ENCODE data around the gene MTMR11. TPM values are rescaled to one million over a fixed set of nuclear protein-coding genes. Genes with fewer than 3 reads are reported as not detected.

Gene MTMR11
- total and polyA plus RNA-seq, 2 of the 8 experiments (the other 6 are each of a cell fraction or from before 2014, with no cell fraction given) = 3.7 to 4.8 TPM

DNA sequence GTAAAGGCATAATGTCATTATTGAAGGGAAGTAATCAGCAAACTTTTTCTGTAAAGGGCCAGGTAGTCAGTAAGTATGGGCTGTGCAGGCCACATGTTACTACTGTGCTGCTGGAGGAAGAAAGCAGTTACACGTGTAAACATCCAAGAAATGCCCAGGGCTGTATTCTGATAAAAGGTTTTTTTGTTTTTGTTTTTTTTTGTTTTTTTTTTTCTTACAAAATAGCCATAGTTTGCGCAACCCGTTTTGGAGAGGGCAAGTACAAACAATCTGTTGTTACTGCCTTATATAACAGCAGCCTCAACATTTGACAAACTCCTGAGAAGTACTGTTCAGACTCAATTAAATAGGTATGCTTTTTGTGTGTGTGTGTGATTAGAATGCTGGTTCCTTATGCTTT, 26.7 kb upstream of the MTMR11 start:
- Histone ChIP-seq H2BK15ac (ENCODE audit: low read length) (no peak overlapping the region), H3K4ac (replicated peaks; ENCODE audit: insufficient read length, low read depth, low read length) (no peak overlapping the region), H3K4me1 (replicated peaks in 1 of 4; ENCODE audit: control insufficient read depth in 3 of 4, insufficient read depth in 4 of 4, low read length in 3 of 4) (no peaks in the 10 kb centered on the region), H2AK5ac (ENCODE audit: low read depth, low read length) (no peak overlapping the region), H3K4me2 (ENCODE audit: insufficient read depth in 1 of 2, low read depth in 2 of 2, low read length in 2 of 2) (no peak overlapping the region), H3K56ac (replicated peaks; ENCODE audit: insufficient read length, low read depth, low read length) (no peak overlapping the region), H4K5ac (ENCODE audit: insufficient read length, low read depth, low read length) (no peak overlapping the region), H4K20me1 (replicated peaks in 1 of 2; ENCODE audit: control insufficient read depth in 1 of 2, insufficient read depth in 2 of 2, low read length in 2 of 2) (no peaks in the 10 kb centered on the region), H2BK5ac (ENCODE audit: low read depth, low read length) (no peak overlapping the region), H2BK20ac (ENCODE audit: low read length) (no peak overlapping the region), H3K14ac (ENCODE audit: insufficient read length) (no peak overlapping the region), H3K27ac (ENCODE audit: low read depth, low read length) (no peak overlapping the region), H3K23ac (ENCODE audit: insufficient read length) (no peak overlapping the region), H4K8ac (ENCODE audit: extremely low read depth, insufficient read depth, low read length) (no peak overlapping the region), H3K23me2 (ENCODE audit: low read depth, low read length) (no peaks in the 10 kb centered on the region), H2AFZ (ENCODE audit: low read length) (no peak overlapping the region), H3K79me1 (ENCODE audit: low read depth, low read length) (no peaks in the 10 kb centered on the region), H3K18ac (ENCODE audit: extremely low read depth, low read length) (no peak overlapping the region), H3K9ac (replicated peaks in 1 of 4; ENCODE audit: extremely low read depth in 1 of 4, low read depth in 3 of 4, low read length in 3 of 4) (no peak overlapping the region), H3K79me2 (ENCODE audit: control insufficient read depth in 1 of 2, insufficient read depth in 2 of 2, low read length in 2 of 2) (no peaks in the 10 kb centered on the region), H4K91ac (replicated peaks; ENCODE audit: insufficient read length, low read length) (no peak overlapping the region), H3K27me3 (replicated peaks in 1 of 4; ENCODE audit: control insufficient read depth in 3 of 4, extremely low read depth in 1 of 4, insufficient read depth in 3 of 4, low read length in 3 of 4) (no peaks in the 10 kb centered on the region), H2BK120ac (replicated peaks; ENCODE audit: low read depth, low read length) (no peak overlapping the region), H3K9me3 (ENCODE audit: insufficient read depth in 2 of 2, low read depth in 1 of 2, low read length in 1 of 2) (peaks cover 11 to 13% of the 10 kb centered on the region in 2 experiments; a peak in 3 of 4 replicates), H3K36me3 (ENCODE audit: control insufficient read depth in 2 of 4, insufficient read depth in 4 of 4, low read length in 3 of 4) (peaks cover 14 to 53% (median 33%) of the 10 kb centered on the region in 4 experiments), H2BK12ac (ENCODE audit: low read depth, low read length) (no peak overlapping the region), H3K4me3 (ENCODE audit: extremely low read depth in 1 of 4, insufficient read depth in 2 of 4, low read depth in 3 of 4, low read length in 4 of 4) (no peak overlapping the region)
- 96% methylated on average over 3 of the region's 3 CpGs; no CpG with 5 or more reads in 1 of the 2 experiments for WGBS, 2 experiments (ENCODE audit: extremely low coverage in 1 of 2, insufficient coverage in 1 of 2, insufficient read length in 1 of 2, insufficient replicate concordance in 2 of 2, low coverage in 1 of 2, low lambda C conversion rate in 2 of 2, missing lambda C conversion rate in 1 of 2)
- no peak for FAIRE-seq
- POLR2A ChIA-PET (ENCODE audit: partially characterized antibody) = interaction anchor here (1.4 to 1.8 kb wide), 2 partner anchors 9 to 77 kb away, joined by 3 to 6 read pairs; a partner anchor contains a TSS
- CTCF ChIA-PET (ENCODE audit: partially characterized antibody) = interaction anchor here (0.8 to 1.9 kb wide), 3 partner anchors 74 to 217 kb away, joined by 3 to 7 read pairs (median 7); no protein-coding TSS in a partner anchor
- no peak for DNase-seq (ENCODE audit: low read depth in 1 of 2, low spot score in 2 of 2)
- TF ChIP-seq RBBP5 (IDR thresholded peaks at IDR 0.05; ENCODE audit: borderline replicate concordance, low read depth, low read length) (no peak), HDAC6 (IDR thresholded peaks at IDR 0.05; ENCODE audit: low read depth, low read length) (no peak), SRF (IDR thresholded peaks at IDR 0.05; ENCODE audit: low read depth, low read length) (no peak), KDM4A (IDR thresholded peaks at IDR 0.05; ENCODE audit: low read depth, low read length, severe bottlenecking) (no peak), TEAD4 (IDR thresholded peaks at IDR 0.05; ENCODE audit: low read depth, low read length) (no peak), BCL11A (IDR thresholded peaks at IDR 0.05; ENCODE audit: low read depth in 2 of 2, low read length in 2 of 2) (no peak), CTBP2 (IDR thresholded peaks at IDR 0.05; ENCODE audit: borderline replicate concordance, insufficient read depth, insufficient read length, low read length) (no peak), NANOG (IDR thresholded peaks at IDR 0.05; ENCODE audit: insufficient read depth, low read depth, low read length, poor library complexity, severe bottlenecking) (no peak), SUZ12 (IDR thresholded peaks at IDR 0.05; ENCODE audit: low read length) (no peak)
- TF ChIP-seq, protein P1, sequence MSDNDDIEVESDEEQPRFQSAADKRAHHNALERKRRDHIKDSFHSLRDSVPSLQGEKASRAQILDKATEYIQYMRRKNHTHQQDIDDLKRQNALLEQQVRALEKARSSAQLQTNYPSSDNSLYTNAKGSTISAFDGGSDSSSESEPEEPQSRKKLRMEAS (IDR thresholded peaks at IDR 0.05) = no peak
- TF ChIP-seq, protein P2, sequence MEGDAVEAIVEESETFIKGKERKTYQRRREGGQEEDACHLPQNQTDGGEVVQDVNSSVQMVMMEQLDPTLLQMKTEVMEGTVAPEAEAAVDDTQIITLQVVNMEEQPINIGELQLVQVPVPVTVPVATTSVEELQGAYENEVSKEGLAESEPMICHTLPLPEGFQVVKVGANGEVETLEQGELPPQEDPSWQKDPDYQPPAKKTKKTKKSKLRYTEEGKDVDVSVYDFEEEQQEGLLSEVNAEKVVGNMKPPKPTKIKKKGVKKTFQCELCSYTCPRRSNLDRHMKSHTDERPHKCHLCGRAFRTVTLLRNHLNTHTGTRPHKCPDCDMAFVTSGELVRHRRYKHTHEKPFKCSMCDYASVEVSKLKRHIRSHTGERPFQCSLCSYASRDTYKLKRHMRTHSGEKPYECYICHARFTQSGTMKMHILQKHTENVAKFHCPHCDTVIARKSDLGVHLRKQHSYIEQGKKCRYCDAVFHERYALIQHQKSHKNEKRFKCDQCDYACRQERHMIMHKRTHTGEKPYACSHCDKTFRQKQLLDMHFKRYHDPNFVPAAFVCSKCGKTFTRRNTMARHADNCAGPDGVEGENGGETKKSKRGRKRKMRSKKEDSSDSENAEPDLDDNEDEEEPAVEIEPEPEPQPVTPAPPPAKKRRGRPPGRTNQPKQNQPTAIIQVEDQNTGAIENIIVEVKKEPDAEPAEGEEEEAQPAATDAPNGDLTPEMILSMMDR (IDR thresholded peaks at IDR 0.05; ENCODE audit: control extremely low read depth in 1 of 3, insufficient read depth in 1 of 3, low read depth in 1 of 3, low read length in 3 of 3) = no peak

All from H1 (cell line).